GM18951 (cell line): ENCODE results near the gene DDN.

Experiments
- POLR2A ChIP-seq: IDR thresholded peaks from 4 replicates; pipeline ENCODE4 v1.6.1; 2011; ENCODE audit warnings: mild to moderate bottlenecking; ENCODE audit not compliant: insufficient read length, insufficient read depth; ENCODE audit errors: extremely low read depth
- in situ Hi-C: fragments of 300-500 bp; cut with MboI; formaldehyde crosslinking; loops from one replicate; pipeline ENCODE4 v1.12.0; 2022; ENCODE audit warnings: low sequenced_read_pairs, mixed read lengths, inconsistent platforms; ENCODE audit not compliant: unreplicated experiment

The DDN gene

GRCh38 chr12:48969833-48970701 is 29.1 kb downstream of the DDN start:
- in situ Hi-C loops: no loop called here
- TF ChIP-seq POLR2A: no peak

GRCh38 chr12:48969160-48969771 is 29.9 kb downstream of the DDN start:
- in situ Hi-C loops: no loop called here
- no peak for TF ChIP-seq POLR2A

- in situ Hi-C loops: no loop called here
- no peak for TF ChIP-seq POLR2A
Measured at GRCh38 chr12:48968467-48968866, 30.7 kb downstream of the DDN start.

- in situ Hi-C loops: no loop called here
- TF ChIP-seq POLR2A: no peak
Measured at GRCh38 chr12:48967991-48968390, 31.2 kb downstream of the DDN start.

- no peak for TF ChIP-seq POLR2A
- in situ Hi-C loops: no loop called here
Measured at GRCh38 chr12:48966177-48966895, 32.8 kb downstream of the DDN start.

GRCh38 chr12:48965298-48965838 is 33.8 kb downstream of the DDN start:
- in situ Hi-C loops: no loop called here
- no peak for TF ChIP-seq POLR2A

- in situ Hi-C loops: no loop called here
- TF ChIP-seq POLR2A: no peak
Measured at GRCh38 chr12:48961801-48962200, 37.4 kb downstream of the DDN start.

GRCh38 chr12:48961331-48961730 is 37.8 kb downstream of the DDN start:
- in situ Hi-C loops: no loop called here
- no peak for TF ChIP-seq POLR2A

GRCh38 chr12:48960834-48961233 is 38.3 kb downstream of the DDN start:
- no peak for TF ChIP-seq POLR2A
- in situ Hi-C loops: no loop called here

- in situ Hi-C loops: no loop called here
- TF ChIP-seq POLR2A: no peak
Measured at GRCh38 chr12:48958049-48958388, 41.2 kb downstream of the DDN start.

GRCh38 chr12:48957141-48958048 is 41.8 kb downstream of the DDN start, which contains the start of gene ARF3:
Gene ARF3, minus strand, starts transcription at chr12:48957487. Its CDS starts 16,392 bp downstream, at chr12:48941095.
- TF ChIP-seq POLR2A: peak; percentile 79
- in situ Hi-C loops: no loop called here

GRCh38 chr12:48956279-48957140 is 42.7 kb downstream of the DDN start:
- in situ Hi-C loops: no loop called here
- TF ChIP-seq POLR2A: no peak
